ENCODE data around the gene LEPROT. TPM values are rescaled to one million over a fixed set of nuclear protein-coding genes. Genes with fewer than 3 reads are reported as not detected.
"Not testable (repeated sequence)": the region's sequence is repeated elsewhere in the genome, so short reads cannot be mapped to it uniquely, and the experiment has no call there.

LEPROT gene
- total RNA-seq, 4 donors from 2014 or later, result 34.6 to 52.4 (median 44.2) TPM

GRCh38 chr1:65458730-65459396 lies 38.4 kb downstream of the LEPROT start:
- Histone ChIP-seq H3K9me3 (no peaks in the 10 kb centered on the region), H3K4me1 (no peaks in the 10 kb centered on the region), H3K36me3 (no peaks in the 10 kb centered on the region), H3K4me3 (no peak overlapping the region), H3K27me3 (no peaks in the 10 kb centered on the region), H3K27ac (no peak overlapping the region)
- no peak for DNase-seq (ENCODE audit: low spot score in 2 of 2)
- 57% methylated on average over 2 of the region's 2 CpGs for WGBS
- no peak for TF ChIP-seq CTCF (IDR thresholded peaks at IDR 0.05)
- no peak for TF ChIP-seq EP300 (IDR thresholded peaks at IDR 0.05)
- no peak for TF ChIP-seq POLR2AphosphoS5 (IDR thresholded peaks at IDR 0.05)
- TF ChIP-seq POLR2A (IDR thresholded peaks at IDR 0.05), result no peak

GRCh38 chr1:65459397-65459768 lies 38.9 kb downstream of the LEPROT start:
- H3K9me3 ChIP-seq, result no peaks in the 10 kb centered on the region
- peak in 1 of 2 donors; percentile 19 for TF ChIP-seq CTCF (IDR thresholded peaks at IDR 0.05)
- no peak for TF ChIP-seq POLR2AphosphoS5 (IDR thresholded peaks at IDR 0.05)
- no peak overlapping the region for H3K4me3 ChIP-seq
- no peaks in the 10 kb centered on the region for H3K27me3 ChIP-seq
- no peaks in the 10 kb centered on the region for H3K36me3 ChIP-seq
- DNase-seq (ENCODE audit: low spot score in 2 of 2), result no peak
- WGBS, result 75% methylated on average over 1 of the region's 1 CpG
- H3K4me1 ChIP-seq, result no peaks in the 10 kb centered on the region
- H3K27ac ChIP-seq, result no peak overlapping the region

- not testable (repeated sequence) for H3K36me3 ChIP-seq; DNase-seq (ENCODE audit: low spot score in 2 of 2); H3K4me1 ChIP-seq; H3K4me3 ChIP-seq; H3K9me3 ChIP-seq; H3K27me3 ChIP-seq; H3K27ac ChIP-seq
- WGBS, result 96% methylated on average over 1 of the region's 1 CpG
Measured at GRCh38 chr1:65465837-65466236, 45.4 kb downstream of the LEPROT start.

GRCh38 chr1:65467536-65467935 lies 47.1 kb downstream of the LEPROT start:
- TF ChIP-seq POLR2AphosphoS5 (IDR thresholded peaks at IDR 0.05) (no peak), CTCF (IDR thresholded peaks at IDR 0.05) (no peak), EP300 (IDR thresholded peaks at IDR 0.05) (no peak), POLR2A (IDR thresholded peaks at IDR 0.05) (no peak)
- no peak for DNase-seq (ENCODE audit: low spot score in 2 of 2)
- 47% methylated on average over 6 of the region's 6 CpGs for WGBS
- H3K4me3 ChIP-seq, result no peak overlapping the region
- H3K36me3 ChIP-seq, result no peaks in the 10 kb centered on the region
- no peaks in the 10 kb centered on the region for H3K9me3 ChIP-seq
- H3K27me3 ChIP-seq, result no peaks in the 10 kb centered on the region
- H3K4me1 ChIP-seq, result peaks cover 4% of the 10 kb centered on the region
- H3K27ac ChIP-seq, result no peak overlapping the region

GRCh38 chr1:65469126-65469888 lies 48.8 kb downstream of the LEPROT start:
- DNase-seq (ENCODE audit: low spot score in 2 of 2), result no peak
- H3K27me3 ChIP-seq, result no peaks in the 10 kb centered on the region
- no peaks in the 10 kb centered on the region for H3K36me3 ChIP-seq
- WGBS, result 70% methylated on average over 4 of the region's 4 CpGs
- no peak overlapping the region for H3K27ac ChIP-seq
- TF ChIP-seq EP300 (IDR thresholded peaks at IDR 0.05), result no peak
- no peak for TF ChIP-seq POLR2AphosphoS5 (IDR thresholded peaks at IDR 0.05)
- no peak for TF ChIP-seq POLR2A (IDR thresholded peaks at IDR 0.05)
- no peak for TF ChIP-seq CTCF (IDR thresholded peaks at IDR 0.05)
- no peak overlapping the region for H3K4me3 ChIP-seq
- H3K9me3 ChIP-seq, result no peaks in the 10 kb centered on the region
- peaks cover 4% of the 10 kb centered on the region for H3K4me1 ChIP-seq
